ENCODE data around the gene MCTP1.

- no peak for TF ChIP-seq RAD21 (IDR thresholded peaks at IDR 0.05; ENCODE audit: low read depth)
- TF ChIP-seq FOXM1 (IDR thresholded peaks at IDR 0.05; ENCODE audit: borderline replicate concordance, low read depth): no peak
- no peak for TF ChIP-seq MAX (IDR thresholded peaks at IDR 0.05)
- no peak for TF ChIP-seq EP300 (IDR thresholded peaks at IDR 0.05; ENCODE audit: borderline replicate concordance)
- TF ChIP-seq ZBTB7A (IDR thresholded peaks at IDR 0.05; ENCODE audit: low read depth): no peak
- TF ChIP-seq TAF1 (IDR thresholded peaks at IDR 0.05; ENCODE audit: low read depth): no peak
- TF ChIP-seq YY1 (IDR thresholded peaks at IDR 0.05; ENCODE audit: low read depth): no peak
- TF ChIP-seq, protein P1, sequence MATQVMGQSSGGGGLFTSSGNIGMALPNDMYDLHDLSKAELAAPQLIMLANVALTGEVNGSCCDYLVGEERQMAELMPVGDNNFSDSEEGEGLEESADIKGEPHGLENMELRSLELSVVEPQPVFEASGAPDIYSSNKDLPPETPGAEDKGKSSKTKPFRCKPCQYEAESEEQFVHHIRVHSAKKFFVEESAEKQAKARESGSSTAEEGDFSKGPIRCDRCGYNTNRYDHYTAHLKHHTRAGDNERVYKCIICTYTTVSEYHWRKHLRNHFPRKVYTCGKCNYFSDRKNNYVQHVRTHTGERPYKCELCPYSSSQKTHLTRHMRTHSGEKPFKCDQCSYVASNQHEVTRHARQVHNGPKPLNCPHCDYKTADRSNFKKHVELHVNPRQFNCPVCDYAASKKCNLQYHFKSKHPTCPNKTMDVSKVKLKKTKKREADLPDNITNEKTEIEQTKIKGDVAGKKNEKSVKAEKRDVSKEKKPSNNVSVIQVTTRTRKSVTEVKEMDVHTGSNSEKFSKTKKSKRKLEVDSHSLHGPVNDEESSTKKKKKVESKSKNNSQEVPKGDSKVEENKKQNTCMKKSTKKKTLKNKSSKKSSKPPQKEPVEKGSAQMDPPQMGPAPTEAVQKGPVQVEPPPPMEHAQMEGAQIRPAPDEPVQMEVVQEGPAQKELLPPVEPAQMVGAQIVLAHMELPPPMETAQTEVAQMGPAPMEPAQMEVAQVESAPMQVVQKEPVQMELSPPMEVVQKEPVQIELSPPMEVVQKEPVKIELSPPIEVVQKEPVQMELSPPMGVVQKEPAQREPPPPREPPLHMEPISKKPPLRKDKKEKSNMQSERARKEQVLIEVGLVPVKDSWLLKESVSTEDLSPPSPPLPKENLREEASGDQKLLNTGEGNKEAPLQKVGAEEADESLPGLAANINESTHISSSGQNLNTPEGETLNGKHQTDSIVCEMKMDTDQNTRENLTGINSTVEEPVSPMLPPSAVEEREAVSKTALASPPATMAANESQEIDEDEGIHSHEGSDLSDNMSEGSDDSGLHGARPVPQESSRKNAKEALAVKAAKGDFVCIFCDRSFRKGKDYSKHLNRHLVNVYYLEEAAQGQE (IDR thresholded peaks at IDR 0.05; ENCODE audit: low read depth): no peak
- TF ChIP-seq CREB1 (IDR thresholded peaks at IDR 0.05; ENCODE audit: low read depth): no peak
- no peak for TF ChIP-seq TCF12 (IDR thresholded peaks at IDR 0.05; ENCODE audit: low read depth)
- no peak for TF ChIP-seq CEBPB (IDR thresholded peaks at IDR 0.05)
- TF ChIP-seq EGR1 (IDR thresholded peaks at IDR 0.05): no peak
Measured at GRCh38 chr5:94993491-94993890, 291.4 kb downstream of the MCTP1 start.
